ENCODE measurements around the gene PSMD10.

Gene PSMD10

GRCh38 chrX:108070891-108071290, 20.5 kb downstream of the PSMD10 start:
- Histone ChIP-seq H3K9me3 (ENCODE audit: control insufficient read depth, insufficient read depth, low read length) (no peaks in the 10 kb centered on the region), H3K9ac (ENCODE audit: low read depth, low read length) (no peak overlapping the region), H3K4me3 (ENCODE audit: low read depth, low read length) (no peak overlapping the region), H3K36me3 (ENCODE audit: control insufficient read depth, insufficient read depth, low read length) (no peaks in the 10 kb centered on the region), H3K27me3 (ENCODE audit: control insufficient read depth, insufficient read depth, low read length) (no peaks in the 10 kb centered on the region), H3K4me1 (ENCODE audit: control insufficient read depth, insufficient read depth, low read length) (peaks cover 6% of the 10 kb centered on the region)

- no peak overlapping the region for H3K9ac ChIP-seq (ENCODE audit: low read depth, low read length)
- H3K9me3 ChIP-seq (ENCODE audit: control insufficient read depth, insufficient read depth, low read length), result no peaks in the 10 kb centered on the region
- no peak overlapping the region for H3K4me3 ChIP-seq (ENCODE audit: low read depth, low read length)
- H3K27me3 ChIP-seq (ENCODE audit: control insufficient read depth, insufficient read depth, low read length), result no peaks in the 10 kb centered on the region
- no peaks in the 10 kb centered on the region for H3K36me3 ChIP-seq (ENCODE audit: control insufficient read depth, insufficient read depth, low read length)
- peaks cover 6% of the 10 kb centered on the region for H3K4me1 ChIP-seq (ENCODE audit: control insufficient read depth, insufficient read depth, low read length)
These were observed 23.2 kb downstream of the PSMD10 start for GRCh38 chrX:108068121-108068520.

- Histone ChIP-seq H3K4me3 (ENCODE audit: low read depth, low read length) (no peak overlapping the region), H3K9me3 (ENCODE audit: control insufficient read depth, insufficient read depth, low read length) (no peaks in the 10 kb centered on the region), H3K9ac (ENCODE audit: low read depth, low read length) (no peak overlapping the region), H3K27me3 (ENCODE audit: control insufficient read depth, insufficient read depth, low read length) (no peaks in the 10 kb centered on the region), H3K4me1 (ENCODE audit: control insufficient read depth, insufficient read depth, low read length) (peaks cover 6% of the 10 kb centered on the region), H3K36me3 (ENCODE audit: control insufficient read depth, insufficient read depth, low read length) (no peaks in the 10 kb centered on the region)
These were observed 26.7 kb downstream of the PSMD10 start for GRCh38 chrX:108064613-108065012.

GRCh38 chrX:108064001-108064400, 27.3 kb downstream of the PSMD10 start:
- Histone ChIP-seq H3K4me1 (ENCODE audit: control insufficient read depth, insufficient read depth, low read length) (peaks cover 6% of the 10 kb centered on the region), H3K9me3 (ENCODE audit: control insufficient read depth, insufficient read depth, low read length) (no peaks in the 10 kb centered on the region), H3K9ac (ENCODE audit: low read depth, low read length) (no peak overlapping the region)

GRCh38 chrX:108059801-108060200, 31.5 kb downstream of the PSMD10 start:
- Histone ChIP-seq H3K36me3 (ENCODE audit: control insufficient read depth, insufficient read depth, low read length) (no peaks in the 10 kb centered on the region), H3K9ac (ENCODE audit: low read depth, low read length) (no peak overlapping the region), H3K4me1 (ENCODE audit: control insufficient read depth, insufficient read depth, low read length) (no peaks in the 10 kb centered on the region), H3K27me3 (ENCODE audit: control insufficient read depth, insufficient read depth, low read length) (no peaks in the 10 kb centered on the region), H3K4me3 (ENCODE audit: low read depth, low read length) (no peak overlapping the region), H3K9me3 (ENCODE audit: control insufficient read depth, insufficient read depth, low read length) (no peaks in the 10 kb centered on the region)

More at GRCh38 chrX:108064001-108064400, 27.3 kb downstream of the PSMD10 start:
- no peaks in the 10 kb centered on the region for H3K27me3 ChIP-seq (ENCODE audit: control insufficient read depth, insufficient read depth, low read length)
- no peaks in the 10 kb centered on the region for H3K36me3 ChIP-seq (ENCODE audit: control insufficient read depth, insufficient read depth, low read length)
- no peak overlapping the region for H3K4me3 ChIP-seq (ENCODE audit: low read depth, low read length)

GRCh38 chrX:108055546-108055945, 35.8 kb downstream of the PSMD10 start:
- Histone ChIP-seq H3K9ac (ENCODE audit: low read depth, low read length) (no peak overlapping the region), H3K4me1 (ENCODE audit: control insufficient read depth, insufficient read depth, low read length) (no peaks in the 10 kb centered on the region), H3K4me3 (ENCODE audit: low read depth, low read length) (no peak overlapping the region), H3K27me3 (ENCODE audit: control insufficient read depth, insufficient read depth, low read length) (no peaks in the 10 kb centered on the region), H3K9me3 (ENCODE audit: control insufficient read depth, insufficient read depth, low read length) (no peaks in the 10 kb centered on the region), H3K36me3 (ENCODE audit: control insufficient read depth, insufficient read depth, low read length) (no peaks in the 10 kb centered on the region)

GRCh38 chrX:108053218-108053617, 38.1 kb downstream of the PSMD10 start:
- Histone ChIP-seq H3K4me3 (ENCODE audit: low read depth, low read length) (no peak overlapping the region), H3K9ac (ENCODE audit: low read depth, low read length) (no peak overlapping the region), H3K27me3 (ENCODE audit: control insufficient read depth, insufficient read depth, low read length) (no peaks in the 10 kb centered on the region), H3K4me1 (ENCODE audit: control insufficient read depth, insufficient read depth, low read length) (no peaks in the 10 kb centered on the region), H3K36me3 (ENCODE audit: control insufficient read depth, insufficient read depth, low read length) (no peaks in the 10 kb centered on the region), H3K9me3 (ENCODE audit: control insufficient read depth, insufficient read depth, low read length) (no peaks in the 10 kb centered on the region)

GRCh38 chrX:108049649-108050048, 41.7 kb downstream of the PSMD10 start:
- Histone ChIP-seq H3K36me3 (ENCODE audit: control insufficient read depth, insufficient read depth, low read length) (no peaks in the 10 kb centered on the region), H3K27me3 (ENCODE audit: control insufficient read depth, insufficient read depth, low read length) (no peaks in the 10 kb centered on the region)

GRCh38 chrX:108044554-108045256, 46.6 kb downstream of the PSMD10 start, which contains the start of gene VSIG1:
TSS of gene VSIG1 (plus strand) at chrX:108045065. CDS start at chrX:108045131, 66 bp downstream.
- Histone ChIP-seq H3K4me1 (ENCODE audit: control insufficient read depth, insufficient read depth, low read length) (no peaks in the 10 kb centered on the region), H3K9me3 (ENCODE audit: control insufficient read depth, insufficient read depth, low read length) (no peaks in the 10 kb centered on the region), H3K36me3 (ENCODE audit: control insufficient read depth, insufficient read depth, low read length) (no peaks in the 10 kb centered on the region), H3K4me3 (ENCODE audit: low read depth, low read length) (no peak within 1 kb of the TSS), H3K9ac (ENCODE audit: low read depth, low read length) (no peak within 1 kb of the TSS), H3K27me3 (ENCODE audit: control insufficient read depth, insufficient read depth, low read length) (no peaks in the 10 kb centered on the region)

More at GRCh38 chrX:108049649-108050048, 41.7 kb downstream of the PSMD10 start:
- no peak overlapping the region for H3K9ac ChIP-seq (ENCODE audit: low read depth, low read length)
- no peaks in the 10 kb centered on the region for H3K9me3 ChIP-seq (ENCODE audit: control insufficient read depth, insufficient read depth, low read length)
- H3K4me1 ChIP-seq (ENCODE audit: control insufficient read depth, insufficient read depth, low read length), result no peaks in the 10 kb centered on the region
- H3K4me3 ChIP-seq (ENCODE audit: low read depth, low read length), result no peak overlapping the region

GRCh38 chrX:108036298-108036973, 54.9 kb downstream of the PSMD10 start:
- Histone ChIP-seq H3K4me3 (ENCODE audit: low read depth, low read length) (no peak overlapping the region), H3K27me3 (ENCODE audit: control insufficient read depth, insufficient read depth, low read length) (no peaks in the 10 kb centered on the region), H3K9ac (ENCODE audit: low read depth, low read length) (no peak overlapping the region), H3K36me3 (ENCODE audit: control insufficient read depth, insufficient read depth, low read length) (no peaks in the 10 kb centered on the region), H3K4me1 (ENCODE audit: control insufficient read depth, insufficient read depth, low read length) (peaks cover 4% of the 10 kb centered on the region), H3K9me3 (ENCODE audit: control insufficient read depth, insufficient read depth, low read length) (no peaks in the 10 kb centered on the region)

- Histone ChIP-seq H3K27me3 (ENCODE audit: control insufficient read depth, insufficient read depth, low read length) (no peaks in the 10 kb centered on the region), H3K4me3 (ENCODE audit: low read depth, low read length) (no peak overlapping the region), H3K4me1 (ENCODE audit: control insufficient read depth, insufficient read depth, low read length) (peaks cover 4% of the 10 kb centered on the region), H3K9ac (ENCODE audit: low read depth, low read length) (no peak overlapping the region), H3K9me3 (ENCODE audit: control insufficient read depth, insufficient read depth, low read length) (no peaks in the 10 kb centered on the region), H3K36me3 (ENCODE audit: control insufficient read depth, insufficient read depth, low read length) (no peaks in the 10 kb centered on the region)
These were observed 56.6 kb downstream of the PSMD10 start for GRCh38 chrX:108034725-108035124.

All from iPS-15b (cell line).